Measurements from ENCODE around the gene BCAS3.
"Not testable (repeated sequence)": the region's sequence is repeated elsewhere in the genome, so short reads cannot be mapped to it uniquely, and the experiment has no call there.

The BCAS3 gene

GRCh38 chr17:60920107-60920506 lies 242.5 kb downstream of the BCAS3 start:
- no peak for DNase-seq (ENCODE audit: low read depth in 1 of 2, low spot score in 1 of 2)

DNA sequence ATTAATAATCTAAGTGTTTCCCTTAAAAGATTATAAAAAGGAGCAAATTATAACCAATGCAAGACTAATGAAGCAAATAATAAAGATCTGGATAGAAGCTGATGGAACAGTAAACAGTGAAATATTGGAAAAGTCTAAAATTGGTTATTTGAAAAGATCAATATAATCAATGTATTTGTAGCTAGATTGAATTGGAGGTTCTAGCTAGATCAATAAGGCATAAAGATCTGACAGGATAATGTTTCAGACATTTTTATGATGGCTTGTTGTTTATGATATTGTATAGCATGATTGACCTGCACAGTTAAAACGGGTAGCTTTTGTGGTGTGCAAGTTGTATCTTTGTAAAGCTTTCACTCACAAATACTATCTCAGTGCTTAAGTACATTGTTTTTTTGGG lies 245.3 kb downstream of the BCAS3 start:
- no peak for DNase-seq (ENCODE audit: low read depth in 1 of 2, low spot score in 1 of 2)

DNA sequence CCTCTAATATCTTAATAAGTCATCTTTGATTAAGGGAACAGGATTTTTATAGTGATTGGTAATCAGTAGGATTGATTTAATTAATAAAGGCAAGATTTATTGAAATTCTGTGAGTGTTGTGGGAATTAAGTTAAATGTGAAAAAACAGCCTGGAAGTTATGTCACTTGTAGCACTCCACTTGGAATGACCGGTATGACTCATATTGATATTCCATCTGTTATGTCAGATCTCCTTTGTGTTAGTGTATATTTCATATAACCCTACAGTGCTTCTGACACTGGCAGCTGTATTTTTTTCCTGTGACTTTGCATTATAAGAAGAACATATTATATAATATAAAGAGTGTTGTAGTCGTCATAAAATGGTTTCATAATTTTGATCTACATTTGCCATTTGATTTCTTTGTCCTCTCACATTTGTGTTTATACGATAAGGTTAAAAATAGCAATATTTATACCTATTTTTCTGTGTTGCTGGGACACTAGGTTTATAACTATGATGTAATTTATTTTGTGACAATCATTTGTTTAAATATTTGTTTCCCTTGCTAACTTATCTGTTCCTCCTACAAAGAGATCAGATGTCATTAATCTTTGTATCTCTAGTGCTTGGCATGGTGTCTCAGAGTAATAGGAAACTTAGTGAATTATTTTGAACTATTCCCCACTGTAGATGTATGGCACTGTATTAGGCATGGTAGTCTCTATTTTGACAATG lies 249.0 kb downstream of the BCAS3 start:
- no peak for DNase-seq (ENCODE audit: low read depth in 1 of 2, low spot score in 1 of 2)

- DNase-seq (ENCODE audit: low read depth in 1 of 2, low spot score in 1 of 2): no peak
These were observed 256.1 kb downstream of the BCAS3 start for GRCh38 chr17:60933739-60934138.

DNA sequence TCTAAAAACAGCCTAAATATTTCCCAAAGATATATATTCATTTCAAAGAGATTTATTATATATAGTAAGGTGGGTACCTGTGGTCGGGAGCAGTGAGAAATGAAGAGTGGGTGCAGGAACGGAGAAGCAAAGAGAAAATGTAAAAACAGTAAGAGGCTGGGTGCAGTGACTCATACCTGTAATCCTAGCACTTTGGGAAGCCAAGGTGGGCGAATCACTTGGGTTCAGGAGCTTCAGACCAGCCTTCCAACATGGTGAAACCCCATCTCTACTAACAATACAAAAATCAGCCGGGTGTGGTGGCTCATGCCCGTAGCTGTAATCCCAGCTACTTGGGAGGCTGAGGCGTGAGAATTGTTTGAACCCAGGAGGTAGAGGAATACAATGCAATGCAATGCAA lies 257.1 kb downstream of the BCAS3 start:
- no peak for DNase-seq (ENCODE audit: low read depth in 1 of 2, low spot score in 1 of 2)

DNA sequence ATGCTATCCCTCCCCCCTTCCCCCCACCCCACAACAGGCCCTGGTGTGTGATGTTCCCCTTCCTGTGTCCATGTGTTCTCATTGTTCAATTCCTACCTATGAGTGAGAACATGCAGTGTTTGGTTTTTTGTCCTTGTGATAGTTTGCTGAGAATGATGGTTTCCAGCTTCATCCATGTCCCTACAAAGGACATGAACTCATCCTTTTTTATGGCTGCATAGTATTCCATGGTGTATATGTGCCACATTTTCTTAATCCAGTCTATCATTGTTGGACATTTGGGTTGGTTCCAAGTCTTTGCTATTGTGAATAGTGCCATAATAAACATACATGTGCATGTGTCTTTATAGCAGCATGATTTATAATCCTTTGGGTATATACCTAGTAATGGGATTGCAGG lies 258.3 kb downstream of the BCAS3 start:
- not testable (repeated sequence) for DNase-seq (ENCODE audit: low read depth in 1 of 2, low spot score in 1 of 2)

DNA sequence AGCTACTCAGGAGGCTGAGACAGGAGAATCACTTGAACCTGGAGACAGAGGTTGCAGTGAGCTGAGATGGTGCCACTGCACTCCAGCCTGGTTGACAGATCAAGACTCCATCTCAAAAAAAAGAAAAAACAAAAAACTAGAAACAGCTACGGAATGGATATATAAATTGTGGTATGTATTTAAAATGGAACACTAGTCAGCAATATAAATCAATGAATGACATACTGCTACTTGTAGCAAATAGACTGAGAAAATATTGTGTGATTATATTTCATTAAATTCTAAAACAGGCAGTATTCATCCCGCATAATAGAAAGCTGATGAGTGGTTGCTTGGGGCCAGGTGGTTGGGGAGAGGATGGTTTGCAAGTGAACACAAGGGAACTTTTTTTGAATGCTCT lies 261.7 kb downstream of the BCAS3 start:
- no peak for DNase-seq (ENCODE audit: low read depth in 1 of 2, low spot score in 1 of 2)

DNA sequence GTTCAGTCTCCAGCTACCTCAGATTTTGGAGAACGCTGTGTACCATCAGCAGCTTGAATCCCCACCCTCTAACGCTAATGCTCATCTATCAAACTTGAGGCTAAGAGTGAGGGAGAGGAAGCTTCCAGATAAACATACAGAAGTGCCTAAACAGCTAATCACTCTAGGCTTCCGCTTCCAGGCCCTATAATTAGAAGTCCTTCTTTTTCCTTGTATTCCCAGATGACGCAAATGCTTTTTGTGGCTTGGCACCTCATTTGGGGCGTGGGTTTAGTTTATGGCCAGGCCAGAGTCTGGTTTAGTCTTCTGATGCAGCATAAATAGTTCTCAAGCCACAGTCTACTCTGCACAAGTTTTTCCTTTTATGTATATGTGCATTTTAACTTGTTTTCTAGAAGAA lies 263.4 kb downstream of the BCAS3 start:
- no peak for DNase-seq (ENCODE audit: low read depth in 1 of 2, low spot score in 1 of 2)

DNA sequence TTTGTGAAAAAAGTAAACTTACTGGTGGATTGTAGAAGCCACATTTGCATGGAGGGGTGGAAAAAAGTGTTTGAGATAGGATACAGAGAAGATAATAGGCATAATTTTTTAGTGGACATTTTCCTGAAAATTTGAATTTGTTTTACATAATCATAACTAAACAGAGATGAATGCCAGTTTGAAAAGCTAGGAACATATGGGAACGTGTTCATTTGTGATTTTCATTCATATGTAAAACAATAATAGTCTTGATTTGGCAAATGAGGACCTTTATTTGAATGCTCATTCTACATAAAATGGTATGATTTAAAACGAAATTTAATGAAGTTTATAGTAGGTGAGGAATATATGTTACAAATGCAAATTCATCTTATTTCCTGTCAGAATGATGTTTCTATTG lies 263.9 kb downstream of the BCAS3 start:
- no peak for DNase-seq (ENCODE audit: low read depth in 1 of 2, low spot score in 1 of 2)

DNA sequence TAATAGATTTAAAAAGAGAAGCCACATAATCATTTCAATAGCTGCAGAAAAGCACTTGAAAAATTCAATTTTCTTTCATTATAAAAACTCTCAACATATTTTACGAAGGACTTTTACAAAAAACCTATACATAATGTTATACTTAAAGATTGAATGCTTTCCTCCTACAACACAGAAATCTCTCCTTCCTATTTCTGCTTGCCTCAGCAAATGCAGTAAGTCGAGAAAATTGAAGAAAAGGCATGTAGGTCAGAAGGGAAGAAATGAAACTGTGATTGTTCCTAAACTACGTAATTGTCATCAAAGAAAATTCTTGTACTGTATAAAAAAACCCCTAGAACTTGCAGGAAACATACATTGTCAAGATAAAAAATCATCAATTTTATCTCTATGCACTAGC lies 267.1 kb downstream of the BCAS3 start:
- no peak for DNase-seq (ENCODE audit: low read depth in 1 of 2, low spot score in 1 of 2)

DNA sequence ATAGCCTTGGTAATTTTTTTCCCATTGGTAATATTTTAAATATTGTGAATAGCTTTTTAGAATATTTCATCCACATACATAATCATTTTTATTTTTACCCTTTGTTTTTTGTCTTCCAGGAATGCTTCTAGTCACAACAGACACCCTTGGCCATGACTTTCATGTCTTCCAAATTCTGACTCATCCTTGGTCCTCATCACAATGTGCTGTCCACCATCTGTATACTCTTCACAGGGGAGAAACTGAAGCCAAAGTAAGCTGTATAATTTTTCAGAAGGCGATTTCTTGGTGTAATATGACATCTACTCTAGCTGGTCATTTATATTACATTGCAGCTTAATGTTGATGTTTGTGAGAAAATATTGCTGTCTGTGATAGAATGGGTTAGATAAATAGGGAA lies 269.4 kb downstream of the BCAS3 start:
- no peak for DNase-seq (ENCODE audit: low read depth in 1 of 2, low spot score in 1 of 2)

GRCh38 chr17:60947543-60947942 lies 269.9 kb downstream of the BCAS3 start:
- DNase-seq (ENCODE audit: low read depth in 1 of 2, low spot score in 1 of 2): no peak

DNA sequence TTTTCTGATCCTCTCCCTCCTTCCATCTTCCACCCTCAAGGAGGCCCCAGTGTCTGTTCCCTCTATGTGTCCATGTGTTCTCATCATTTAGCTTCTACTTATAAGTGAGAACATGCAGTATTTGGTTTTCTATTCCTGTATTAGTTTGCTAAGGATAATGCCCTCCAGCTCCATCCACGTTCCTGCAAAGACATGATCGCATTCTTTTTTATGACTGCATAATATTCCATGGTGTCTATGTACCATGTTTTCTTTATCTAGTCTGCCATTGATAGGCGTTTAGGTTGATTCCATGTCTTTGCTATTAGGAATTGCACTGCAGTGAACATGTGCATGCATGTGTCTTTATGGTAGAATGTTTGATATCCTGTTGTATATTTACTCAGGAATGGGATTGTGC lies 275.1 kb downstream of the BCAS3 start:
- DNase-seq (ENCODE audit: low read depth in 1 of 2, low spot score in 1 of 2): no peak

- DNase-seq (ENCODE audit: low read depth in 1 of 2, low spot score in 1 of 2): no peak
These were observed 281.4 kb downstream of the BCAS3 start for GRCh38 chr17:60959011-60959410.

- DNase-seq (ENCODE audit: low read depth in 1 of 2, low spot score in 1 of 2): no peak
These were observed 282.0 kb downstream of the BCAS3 start for GRCh38 chr17:60959696-60960095.

DNA sequence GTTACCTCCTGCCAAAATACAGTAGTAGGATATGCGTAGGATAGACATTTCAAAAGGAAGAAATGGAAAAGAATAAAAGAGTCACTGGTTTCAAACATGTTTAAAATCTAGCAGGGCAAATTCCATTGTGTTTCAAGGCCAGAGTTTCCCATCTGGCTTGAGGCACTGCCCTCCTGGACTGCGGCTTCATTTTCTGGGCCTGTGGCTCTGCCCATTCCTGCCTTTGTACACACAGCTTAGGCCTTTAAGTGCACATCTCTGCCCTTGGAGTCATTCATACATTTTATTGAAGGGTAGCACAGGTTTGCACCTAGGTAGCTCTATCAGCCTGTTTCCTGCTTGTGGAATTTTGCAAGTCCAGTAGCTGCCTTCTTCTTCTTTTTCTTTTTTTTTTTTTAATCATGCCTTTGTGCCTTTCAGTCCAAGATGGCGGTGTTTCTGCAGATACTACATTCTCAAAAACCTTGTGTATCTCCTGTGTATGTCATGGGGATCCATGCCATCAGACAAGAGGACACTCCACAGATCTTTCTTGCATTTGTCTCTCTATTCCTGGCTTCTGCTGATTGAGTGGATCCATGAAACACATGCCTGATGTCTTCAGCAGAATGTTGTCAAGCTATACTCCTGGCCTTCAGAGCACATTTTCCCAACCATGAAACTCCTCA lies 282.9 kb downstream of the BCAS3 start:
- DNase-seq (ENCODE audit: low read depth in 1 of 2, low spot score in 1 of 2): no peak

DNA sequence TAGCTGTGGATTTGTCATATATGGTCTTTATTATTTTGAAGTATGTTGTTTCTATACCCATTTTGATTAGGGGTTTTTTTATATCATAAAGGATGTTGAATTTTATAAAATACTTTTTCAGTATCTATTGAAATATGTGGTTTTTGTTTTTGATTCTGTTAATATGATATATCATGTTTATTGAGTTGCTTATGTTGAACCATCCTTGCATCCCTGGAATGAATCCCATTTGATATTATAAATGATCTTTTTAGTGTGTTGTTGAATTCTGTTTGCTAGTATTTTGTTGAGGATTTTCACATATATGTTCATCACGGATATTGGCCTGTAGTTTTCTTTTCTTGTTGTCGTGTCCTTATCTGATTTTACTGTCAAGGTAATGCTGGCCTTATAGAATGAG lies 286.5 kb downstream of the BCAS3 start:
- DNase-seq (ENCODE audit: low read depth in 1 of 2, low spot score in 1 of 2): no peak

DNA sequence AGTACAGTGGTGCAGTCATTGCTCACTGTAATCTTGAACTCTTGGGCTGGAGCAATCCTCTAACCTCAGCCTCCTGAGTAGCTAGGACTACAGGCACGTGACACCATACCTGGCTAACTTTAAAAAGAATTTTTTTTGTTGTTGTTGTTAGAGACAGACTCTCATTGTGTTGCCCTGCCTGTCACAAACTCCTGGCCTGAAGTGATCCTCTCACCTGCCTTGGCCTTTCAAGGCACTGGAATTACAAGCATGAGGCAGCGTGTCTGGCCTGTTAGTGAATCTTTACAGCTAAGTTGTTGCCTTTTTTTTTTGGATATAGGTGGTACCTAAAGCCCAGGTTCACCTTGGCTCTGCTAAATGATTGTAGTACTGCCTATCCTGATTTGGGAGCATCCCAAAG lies 290.6 kb downstream of the BCAS3 start:
- no peak for DNase-seq (ENCODE audit: low read depth in 1 of 2, low spot score in 1 of 2)

DNA sequence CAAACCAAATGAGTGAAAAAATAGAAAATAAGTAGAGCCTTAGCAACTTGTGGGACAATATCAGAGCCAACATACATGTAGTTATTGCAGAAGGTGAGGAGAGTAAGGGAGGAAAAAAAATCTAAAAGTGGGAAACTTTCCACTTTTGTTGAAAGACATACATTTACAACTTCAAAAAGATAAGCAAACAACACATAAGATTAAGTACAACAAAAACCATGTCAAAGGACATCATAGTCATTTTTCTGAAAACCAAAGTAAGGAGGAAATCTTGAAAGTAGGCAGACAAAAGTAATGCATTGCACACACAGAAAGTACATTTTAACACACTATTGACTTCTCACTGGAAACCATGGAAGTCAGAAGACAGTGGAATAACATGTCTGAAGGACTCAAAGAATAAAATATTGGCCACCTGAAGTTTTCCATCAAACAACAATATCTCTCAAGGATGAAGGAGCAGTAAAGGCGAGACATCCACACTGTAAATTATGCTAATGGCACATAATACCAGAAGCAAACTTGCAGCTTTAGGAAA lies 291.9 kb downstream of the BCAS3 start:
- DNase-seq (ENCODE audit: low read depth in 1 of 2, low spot score in 1 of 2): no peak

GRCh38 chr17:60970741-60971140 lies 293.1 kb downstream of the BCAS3 start:
- no peak for DNase-seq (ENCODE audit: low read depth in 1 of 2, low spot score in 1 of 2)

DNA sequence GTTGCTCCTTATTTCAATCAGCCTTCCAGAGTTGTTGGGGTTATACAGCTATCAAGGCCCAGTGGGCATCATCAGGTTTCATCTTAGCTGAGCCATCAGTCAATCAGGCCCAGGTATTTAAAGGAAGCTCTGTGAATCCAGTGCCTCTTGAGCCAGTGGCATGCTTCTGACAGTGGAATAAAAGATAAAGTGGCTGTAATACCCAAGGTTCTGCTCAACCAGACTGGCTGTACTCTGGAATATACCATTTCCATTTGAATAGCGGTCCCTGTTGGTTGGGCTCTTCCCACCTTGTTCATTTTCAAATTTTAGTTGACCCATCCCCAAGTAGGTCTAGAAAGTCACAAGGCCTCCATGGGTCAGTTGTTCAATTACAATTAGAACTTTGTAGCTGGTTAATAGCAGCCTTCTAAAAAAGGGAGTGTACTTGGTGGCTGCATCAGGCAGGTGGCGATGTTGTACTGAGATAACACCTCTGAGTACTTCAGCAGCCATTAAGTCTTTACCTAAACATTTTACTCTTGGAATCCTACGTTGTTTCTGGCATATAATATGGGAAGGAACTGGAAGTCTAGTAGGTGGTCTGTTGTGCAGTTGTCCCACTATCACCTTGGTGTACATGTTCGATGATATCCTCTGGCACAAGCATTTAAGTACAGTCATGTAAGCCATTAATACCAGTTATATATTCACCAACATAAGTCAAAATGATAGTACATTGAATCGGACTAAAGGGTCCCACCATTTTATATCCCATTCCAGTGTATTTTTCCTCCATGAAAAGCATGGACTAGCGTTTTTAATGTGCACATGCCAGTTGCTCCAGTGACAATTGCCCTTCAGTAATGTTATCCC lies 294.1 kb downstream of the BCAS3 start:
- DNase-seq (ENCODE audit: low read depth in 1 of 2, low spot score in 1 of 2): no peak

DNA sequence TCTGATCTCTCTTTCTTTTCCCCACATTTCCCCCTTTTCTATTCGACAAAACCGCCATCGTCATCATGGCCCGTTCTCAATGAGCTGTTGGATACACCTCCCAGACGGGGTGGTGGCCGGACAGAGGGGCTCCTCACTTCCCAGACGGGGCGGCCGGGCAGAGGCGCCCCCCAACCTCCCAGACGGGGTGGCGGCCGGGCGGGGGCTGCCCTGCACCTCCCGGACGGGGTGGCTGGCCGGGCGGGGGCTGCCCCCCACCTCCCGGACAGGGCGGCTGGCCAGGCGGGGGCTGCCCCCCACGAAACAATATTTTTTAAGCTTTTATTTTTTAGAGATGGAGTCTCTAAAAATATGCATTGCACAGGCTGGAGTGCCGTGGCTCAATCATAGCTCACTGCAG lies 299.2 kb downstream of the BCAS3 start:
- DNase-seq (ENCODE audit: low read depth in 1 of 2, low spot score in 1 of 2): not testable (repeated sequence)

All from activated T-helper 1 cell treated with anti-CD3 and anti-CD28 coated beads, Interleukin-2, amount 50 U/mL, for 16 hours (primary cell).